Left lung (tissue), 10 donors: Measurements from ENCODE around the gene ARNT2. TPM values are rescaled to one million over a fixed set of nuclear protein-coding genes. Genes with fewer than 3 reads are reported as not detected.

Experiments used
- ATAC-seq: fragments of 200-7000 bp; cut with Tn5 transposase; one replicate; pipeline ENCODE4 v1.9.1; 2020; ENCODE audit warnings: moderate library complexity
- DNase-seq, 4 donors: peaks; one replicate each; pipeline ENCODE4 v3.0.0-alpha.2; 2013 to 2020
- H3K27ac ChIP-seq, 2 donors: fragments of 200-600 bp; sonication (generic) in 1 of 2; one replicate each; pipeline versions ENCODE4 v1.5.0 to v1.8.0; 2020 to 2021
- H3K27me3 ChIP-seq, 2 donors: fragments of 200-600 bp; sonication (generic) in 1 of 2; one replicate each; pipeline versions ENCODE4 v1.5.0 to v1.8.0; 2020 to 2021
- H3K36me3 ChIP-seq, 2 donors: fragments of 200-600 bp; sonication (generic) in 1 of 2; one replicate each; pipeline versions ENCODE4 v1.5.0 to v1.8.0; 2020 to 2021
- H3K4me1 ChIP-seq, 2 donors: fragments of 200-600 bp; one replicate each; pipeline ENCODE4 v1.8.0; 2021
- H3K4me3 ChIP-seq, 2 donors: fragments of 200-600 bp; sonication (generic) in 1 of 2; one replicate each; pipeline versions ENCODE4 v1.5.0 to v1.8.0; 2020 to 2021; ENCODE audit warnings: mild to moderate bottlenecking in 1 of 2
- H3K9me3 ChIP-seq, 2 donors: fragments of 200-600 bp; sonication (generic) in 1 of 2; one replicate each; pipeline versions ENCODE4 v1.5.0 to v1.8.0; 2020 to 2021
- CTCF ChIP-seq, 2 donors: fragments of 200-600 bp; sonication (generic) in 1 of 2; IDR thresholded peaks; one replicate each; pipeline versions ENCODE4 v1.5.0 to v1.8.0; 2021; ENCODE audit warnings: antibody characterized with exemption in 2 of 2
- intact Hi-C, 2 donors: fragments of 100-400 bp; cut with DNase I; formaldehyde crosslinking; loops; one replicate each; pipeline versions ENCODE4 v1.11.2 to v1.14.2; 2022
- polyA plus RNA-seq, 6 donors: library from polyadenylated mRNA; unstranded; fragments of 120-200 nt; gene quantifications; one replicate each; pipeline ENCODE4 v1.2.1, GENCODE V29; 2013; ENCODE audit not compliant: insufficient read length in 6 of 6
- total RNA-seq, 2 donors: library from RNA; stranded (reverse); fragmentation: NEBNext Ultra II Directional; extraction: Animal tissue kit (Norgen Biotek cat#: 25700); gene quantifications; one replicate each; pipeline ENCODE4 v1.2.1, GENCODE V29; 2021
- donor health status: DM: no; HTN: yes; CAD: no.
- donor health status: DM: no; HTN: no; CAD: no.

The ARNT2 gene
- total and polyA plus RNA-seq, 8 donors = 9.7 to 50.8 (median 33.7) TPM

GRCh38 chr15:80501476-80501875 lies 97.3 kb downstream of the ARNT2 start:
- no peak for TF ChIP-seq CTCF (IDR thresholded peaks at IDR 0.05)
- intact Hi-C loops = no loop called here
- no peaks in the 10 kb centered on the region for H3K4me1 ChIP-seq
- no peak for DNase-seq
- no peak overlapping the region for H3K27ac ChIP-seq
- no peak overlapping the region for H3K4me3 ChIP-seq
- ATAC-seq = no peak
- no peaks in the 10 kb centered on the region for H3K27me3 ChIP-seq
- no peaks in the 10 kb centered on the region for H3K36me3 ChIP-seq
- peaks cover 0 to 5% of the 10 kb centered on the region in 2 donors for H3K9me3 ChIP-seq

GRCh38 chr15:80502782-80503181 lies 98.6 kb downstream of the ARNT2 start:
- Histone ChIP-seq H3K4me1 (no peaks in the 10 kb centered on the region), H3K9me3 (peaks cover 0 to 5% of the 10 kb centered on the region in 2 donors), H3K27ac (no peak overlapping the region), H3K4me3 (no peak overlapping the region), H3K36me3 (no peaks in the 10 kb centered on the region), H3K27me3 (no peaks in the 10 kb centered on the region)
- ATAC-seq (no peak), DNase-seq (no peak)
- intact Hi-C loops = no loop called here
- no peak for TF ChIP-seq CTCF (IDR thresholded peaks at IDR 0.05)

GRCh38 chr15:80503319-80503952 lies 99.3 kb downstream of the ARNT2 start:
- peak; percentile 26 for ATAC-seq
- Histone ChIP-seq H3K27me3 (no peaks in the 10 kb centered on the region), H3K4me1 (no peaks in the 10 kb centered on the region), H3K27ac (no peak overlapping the region), H3K9me3 (peaks cover 0 to 5% of the 10 kb centered on the region in 2 donors), H3K36me3 (no peaks in the 10 kb centered on the region), H3K4me3 (no peak overlapping the region)
- no peak for TF ChIP-seq CTCF (IDR thresholded peaks at IDR 0.05)
- intact Hi-C loops = no loop called here
- no peak for DNase-seq

GRCh38 chr15:80504931-80505330 lies 100.7 kb downstream of the ARNT2 start:
- no peak overlapping the region for H3K27ac ChIP-seq

More at GRCh38 chr15:80504931-80505330, 100.7 kb downstream of the ARNT2 start:
- no peak for TF ChIP-seq CTCF (IDR thresholded peaks at IDR 0.05)
- intact Hi-C loops = no loop called here
- no peaks in the 10 kb centered on the region for H3K4me1 ChIP-seq
- no peaks in the 10 kb centered on the region for H3K36me3 ChIP-seq
- H3K4me3 ChIP-seq = no peak overlapping the region
- peaks cover 0 to 5% of the 10 kb centered on the region in 2 donors for H3K9me3 ChIP-seq
- no peaks in the 10 kb centered on the region for H3K27me3 ChIP-seq
- DNase-seq (no peak), ATAC-seq (no peak)
